ENCODE measurements around the gene KDM1B. TPM values are rescaled to one million over a fixed set of nuclear protein-coding genes. Genes with fewer than 3 reads are reported as not detected.

KDM1B gene, protein sequence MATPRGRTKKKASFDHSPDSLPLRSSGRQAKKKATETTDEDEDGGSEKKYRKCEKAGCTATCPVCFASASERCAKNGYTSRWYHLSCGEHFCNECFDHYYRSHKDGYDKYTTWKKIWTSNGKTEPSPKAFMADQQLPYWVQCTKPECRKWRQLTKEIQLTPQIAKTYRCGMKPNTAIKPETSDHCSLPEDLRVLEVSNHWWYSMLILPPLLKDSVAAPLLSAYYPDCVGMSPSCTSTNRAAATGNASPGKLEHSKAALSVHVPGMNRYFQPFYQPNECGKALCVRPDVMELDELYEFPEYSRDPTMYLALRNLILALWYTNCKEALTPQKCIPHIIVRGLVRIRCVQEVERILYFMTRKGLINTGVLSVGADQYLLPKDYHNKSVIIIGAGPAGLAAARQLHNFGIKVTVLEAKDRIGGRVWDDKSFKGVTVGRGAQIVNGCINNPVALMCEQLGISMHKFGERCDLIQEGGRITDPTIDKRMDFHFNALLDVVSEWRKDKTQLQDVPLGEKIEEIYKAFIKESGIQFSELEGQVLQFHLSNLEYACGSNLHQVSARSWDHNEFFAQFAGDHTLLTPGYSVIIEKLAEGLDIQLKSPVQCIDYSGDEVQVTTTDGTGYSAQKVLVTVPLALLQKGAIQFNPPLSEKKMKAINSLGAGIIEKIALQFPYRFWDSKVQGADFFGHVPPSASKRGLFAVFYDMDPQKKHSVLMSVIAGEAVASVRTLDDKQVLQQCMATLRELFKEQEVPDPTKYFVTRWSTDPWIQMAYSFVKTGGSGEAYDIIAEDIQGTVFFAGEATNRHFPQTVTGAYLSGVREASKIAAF
- 10 to 100 TPM; 33.7 to 38.3 TPM for total RNA-seq
- long read RNA-seq, partial matches to known transcripts, result 1 of 11 reads
- long read RNA-seq, other reads (novel, unspliced or antisense), result 10 of 11 reads

DNA sequence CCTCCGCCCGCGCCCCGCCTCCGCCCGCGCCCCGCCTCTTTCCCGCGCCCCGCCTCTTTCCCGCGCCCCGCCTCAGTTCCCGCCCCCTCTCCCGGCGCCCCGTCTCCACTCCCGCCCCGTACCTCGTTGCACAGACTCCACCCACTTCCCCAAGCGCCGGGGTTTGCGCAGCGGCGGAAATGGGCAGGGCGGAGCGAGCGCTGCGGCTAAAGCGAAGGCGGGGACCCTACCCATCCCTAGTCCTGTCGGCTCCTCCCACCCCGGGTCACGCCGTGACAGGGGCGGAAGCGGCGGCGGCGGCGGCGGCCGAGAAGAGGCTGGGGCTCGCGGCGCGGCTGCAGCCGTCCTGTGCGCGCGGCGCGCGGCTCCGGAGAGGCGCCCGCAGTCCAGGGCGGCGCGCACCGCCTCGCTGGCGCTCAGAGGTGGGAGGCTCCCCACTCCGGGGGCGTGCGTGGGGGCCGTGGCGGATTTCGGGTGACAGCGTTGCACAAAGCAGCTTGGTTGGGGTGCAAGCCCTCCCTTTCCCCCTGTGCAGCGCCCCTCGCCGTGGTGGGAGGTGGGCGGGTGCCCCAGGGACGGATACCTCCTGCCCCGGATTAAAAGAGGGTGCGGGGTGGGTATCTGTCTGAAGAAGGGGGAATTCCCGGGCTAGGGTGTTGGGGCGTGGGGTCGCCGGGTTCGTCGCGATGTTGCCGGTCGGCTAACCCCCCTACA is at the start of gene KDM1B:
TSS of gene KDM1B (plus strand) at position 273 of the 714 bp plus-strand sequence. CDS start 4,474 bp downstream, outside the sequence.
- DNase-seq (peak; percentile 98), ATAC-seq (peak; percentile 89)
- intact Hi-C loops (cut with DNase I, micrococcal nuclease), result no loop called here

DNA sequence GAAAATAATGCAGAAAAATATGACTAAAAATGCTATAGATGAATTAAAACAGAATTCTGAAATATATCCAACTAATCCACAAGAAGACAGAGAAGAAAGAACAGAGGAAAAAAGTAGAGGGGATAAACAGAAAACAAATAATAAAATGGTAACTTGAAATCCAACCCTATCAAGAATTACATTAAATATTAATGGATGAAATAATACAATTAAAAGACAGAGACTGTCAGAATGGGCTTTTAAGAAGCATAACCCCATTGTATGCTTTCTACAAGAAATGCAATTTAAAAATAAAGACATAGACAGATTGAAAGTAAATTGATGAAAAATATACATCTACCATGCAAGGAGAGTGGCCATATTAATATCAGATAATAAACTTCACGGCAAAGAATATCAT is 48.2 kb upstream of the KDM1B start:
- ATAC-seq (no peak), DNase-seq (no peak)
- intact Hi-C loops (cut with DNase I, micrococcal nuclease), result no loop called here

DNA sequence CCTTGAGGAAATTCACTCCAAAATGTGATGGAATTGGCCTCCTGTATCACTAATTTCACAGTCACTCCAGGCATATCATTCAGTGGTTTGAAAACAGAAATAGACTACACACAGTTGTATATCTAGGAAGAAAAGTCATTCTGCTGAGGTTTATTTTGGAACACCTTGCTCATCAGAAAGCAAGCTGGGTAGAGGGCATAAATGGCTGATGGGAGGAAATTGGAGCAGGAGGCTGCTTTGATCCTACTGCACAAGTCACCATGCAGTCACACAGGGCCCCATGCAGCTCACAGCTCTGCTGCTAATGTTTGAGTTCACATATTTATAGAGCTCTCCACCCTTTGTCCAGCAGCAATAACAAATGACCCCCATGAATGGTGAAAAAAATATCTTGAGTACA is 45.1 kb upstream of the KDM1B start:
- no peak for DNase-seq
- intact Hi-C loops (cut with DNase I, micrococcal nuclease), result loop anchor here in 1 of 2 donors (10.0 kb wide), 1 partner anchor 105 kb away; no protein-coding TSS in a partner anchor
- no peak for ATAC-seq

DNA sequence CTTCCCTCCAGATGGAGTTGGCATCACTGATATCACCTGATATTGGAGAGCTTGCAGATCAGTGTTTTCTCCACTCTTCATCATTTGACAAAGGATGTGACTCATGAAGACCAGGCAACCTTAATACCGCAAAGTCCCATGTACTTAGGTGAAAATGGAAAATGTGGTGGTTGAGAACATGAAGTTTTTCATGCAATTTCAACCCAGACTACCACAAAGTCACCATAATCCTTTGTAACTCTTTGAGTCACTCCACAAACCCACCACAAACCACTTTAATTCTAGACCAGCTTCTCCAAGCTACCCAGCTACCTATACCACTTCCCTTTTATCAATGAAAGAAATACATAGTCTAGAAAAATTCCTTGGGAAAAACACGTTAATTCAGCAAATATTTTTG is 39.9 kb upstream of the KDM1B start:
- no peak for ATAC-seq
- DNase-seq, result no peak
- intact Hi-C loops (cut with DNase I, micrococcal nuclease), result loop anchor here in 1 of 2 donors (10.0 kb wide), 1 partner anchor 111 kb away; no protein-coding TSS in a partner anchor

DNA sequence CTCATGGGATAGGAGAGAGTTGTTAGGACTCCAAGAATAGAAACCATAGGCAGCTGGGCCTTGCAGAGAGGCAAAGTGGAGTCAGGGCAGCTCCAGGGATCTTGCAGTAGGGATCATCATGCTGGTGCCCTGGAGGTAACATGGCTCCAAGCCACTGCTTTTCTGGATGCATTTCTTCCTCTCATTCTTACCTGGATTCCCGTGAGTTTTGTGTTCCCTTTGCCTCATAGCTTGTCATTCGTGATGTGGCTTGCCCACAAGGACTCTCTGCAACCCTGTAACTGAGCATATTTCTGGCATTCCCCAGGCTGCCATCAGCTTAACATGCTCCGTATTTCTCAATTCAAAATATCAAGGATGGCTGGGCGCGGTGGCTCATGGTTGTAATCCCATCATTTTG is 38.1 kb upstream of the KDM1B start:
- intact Hi-C loops (cut with DNase I, micrococcal nuclease), result loop anchor here in 1 of 2 donors (10.0 kb wide), 1 partner anchor 112 kb away; no protein-coding TSS in a partner anchor
- DNase-seq (no peak), ATAC-seq (no peak)

DNA sequence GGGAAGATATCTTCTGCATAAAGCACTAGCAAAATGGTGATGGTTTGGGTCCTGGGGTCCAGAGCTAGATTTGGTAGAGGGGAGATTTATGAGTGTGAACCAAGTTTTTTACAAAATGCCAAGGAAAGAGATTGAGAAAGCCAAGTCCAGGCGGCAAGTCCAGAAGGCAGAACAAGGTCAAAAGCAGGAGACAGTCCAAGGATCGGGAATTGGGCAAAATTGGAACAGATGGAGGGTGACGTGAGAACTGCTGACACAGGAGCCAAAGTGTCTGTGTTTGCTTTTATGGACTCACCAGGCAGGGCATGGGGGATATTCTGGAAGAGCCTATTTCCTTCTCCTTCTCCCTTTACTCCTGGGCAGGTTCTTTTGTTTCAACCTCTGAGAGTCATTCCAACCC is 36.9 kb upstream of the KDM1B start:
- no peak for ATAC-seq
- no peak for DNase-seq
- intact Hi-C loops (cut with DNase I, micrococcal nuclease), result loop anchor here in 1 of 2 donors (10.0 kb wide), 1 partner anchor 114 kb away; no protein-coding TSS in a partner anchor

DNA sequence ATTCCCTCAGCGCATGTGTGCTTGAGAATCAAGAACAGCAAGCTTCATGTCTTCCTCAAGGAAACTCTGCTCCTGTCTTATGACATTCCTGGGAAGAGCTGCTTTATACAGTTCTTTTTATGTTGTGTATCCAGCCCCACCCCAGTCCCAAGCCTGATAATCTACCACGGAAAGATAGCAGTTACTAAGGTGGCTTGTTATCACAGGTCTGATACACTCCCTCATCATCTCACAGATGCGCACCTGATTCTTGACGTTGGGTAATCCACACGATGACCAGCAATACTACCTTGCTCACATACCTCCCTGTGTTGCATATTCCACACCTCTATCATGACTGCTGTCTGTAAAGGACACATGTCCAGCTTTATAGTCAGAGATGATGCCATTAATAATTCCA is 36.0 kb upstream of the KDM1B start:
- ATAC-seq, result peak; percentile 79

DNA sequence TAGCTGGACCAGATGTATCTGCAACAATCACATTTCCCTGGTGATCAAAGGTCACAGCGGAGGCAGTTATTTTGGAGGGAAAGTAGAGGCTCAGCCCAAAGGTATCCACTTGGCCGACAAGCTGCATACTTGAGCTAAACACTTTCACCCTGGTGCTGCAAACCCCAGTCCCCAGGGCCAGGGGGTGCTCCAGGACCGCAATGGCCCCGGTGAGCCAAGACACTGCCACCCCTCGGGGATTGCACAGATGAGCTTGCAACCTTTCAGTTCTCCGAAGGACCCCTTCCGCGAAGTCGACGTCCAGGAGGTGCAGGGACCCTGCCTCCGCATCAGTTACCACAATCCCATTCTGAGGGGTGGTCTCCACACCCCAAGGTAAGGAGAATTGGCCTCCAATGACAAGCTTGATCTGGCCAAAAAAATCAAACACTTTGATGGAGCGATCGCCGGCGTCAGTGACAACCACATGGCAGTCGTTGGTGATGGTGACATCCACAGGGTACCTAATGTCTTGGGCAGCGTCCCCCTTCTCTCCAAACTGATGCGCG is 33.6 kb upstream of the KDM1B start:
- ATAC-seq (no peak), DNase-seq (no peak)
- intact Hi-C loops (cut with DNase I, micrococcal nuclease), result no loop called here

More for the DNA sequence above, 36.0 kb upstream of the KDM1B start:
- intact Hi-C loops (cut with DNase I, micrococcal nuclease), result loop anchor here in 1 of 2 donors (10.0 kb wide), 1 partner anchor 114 kb away; no protein-coding TSS in a partner anchor
- peak; percentile 35 to 58 for DNase-seq

DNA sequence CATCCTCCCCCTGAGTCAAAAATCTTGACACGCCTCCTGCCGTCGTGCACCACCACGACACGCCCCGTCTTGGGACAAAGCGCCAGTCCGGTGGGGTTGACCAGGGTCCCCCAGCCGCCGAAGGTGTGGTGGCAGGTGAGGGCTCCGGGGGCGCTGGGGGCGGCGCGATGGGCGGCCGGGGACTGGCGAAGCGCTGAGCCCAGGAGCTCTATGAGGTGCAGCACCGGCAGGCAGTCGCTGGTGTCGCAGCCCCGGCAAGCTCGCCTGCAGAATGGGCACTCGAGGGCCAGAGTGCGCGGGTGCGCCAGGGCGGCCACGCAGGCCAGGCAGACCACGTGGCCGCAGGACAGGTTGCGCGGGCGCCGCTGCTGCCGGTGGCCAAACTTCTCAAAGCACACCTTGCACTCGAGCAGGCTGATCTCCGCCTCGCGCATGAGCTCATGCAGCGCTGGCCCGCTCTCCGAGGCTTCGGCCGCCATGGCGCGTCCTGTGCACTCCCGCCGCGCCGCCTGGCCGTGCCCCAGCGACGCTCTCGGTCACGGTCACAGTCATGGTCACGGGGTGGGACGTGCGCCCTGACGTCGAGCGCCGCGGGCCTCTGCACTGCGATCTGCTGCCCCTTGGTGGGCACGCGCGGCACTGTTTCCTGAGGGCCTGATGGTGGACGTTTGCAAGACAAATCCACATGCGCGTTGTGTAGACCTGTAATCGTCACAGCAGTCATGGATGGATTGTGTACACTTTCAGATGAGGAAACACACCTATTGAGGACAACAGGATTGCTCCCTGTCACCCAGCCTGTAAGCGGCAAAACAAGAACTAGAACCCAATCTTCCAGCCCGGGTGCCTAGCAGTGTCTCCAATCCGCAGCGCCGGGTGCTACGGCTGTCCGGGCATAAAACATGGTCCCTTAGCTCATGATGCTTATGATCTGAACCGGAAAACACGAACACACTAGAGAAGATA is 32.8 kb upstream of the KDM1B start, which contains the start of gene NHLRC1:
TSS of gene NHLRC1 (minus strand) at position 550 of the 966 bp plus-strand sequence. CDS start at position 479, 71 bp downstream.
- ATAC-seq, result peak; percentile 92
- intact Hi-C loops (cut with DNase I, micrococcal nuclease), result no loop called here

DNA sequence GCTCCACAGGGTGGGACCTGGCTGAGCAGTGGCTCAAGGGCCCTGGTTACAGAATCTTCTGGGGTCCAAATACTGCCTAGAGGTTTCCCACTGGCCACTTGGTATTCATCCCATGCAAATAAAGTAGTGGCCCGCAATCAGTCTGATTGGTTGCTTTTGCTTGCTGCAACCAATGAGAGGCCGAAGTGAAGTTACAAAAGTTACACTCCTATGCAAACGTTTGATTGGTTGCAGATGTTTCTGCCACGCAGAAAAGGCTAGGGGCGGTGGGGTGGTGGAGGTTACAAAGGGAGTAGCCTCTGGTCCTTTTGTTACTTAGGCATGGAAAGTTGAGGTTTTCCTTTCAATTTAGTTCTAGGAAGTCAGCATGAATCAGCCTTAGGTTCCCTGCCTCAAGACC is 29.1 kb upstream of the KDM1B start:
- DNase-seq, result no peak
- ATAC-seq, result no peak
- intact Hi-C loops (cut with DNase I, micrococcal nuclease), result no loop called here

More for the DNA sequence above, 32.8 kb upstream of the KDM1B start, which contains the start of gene NHLRC1:
- DNase-seq, result peak; percentile 87 to 93

DNA sequence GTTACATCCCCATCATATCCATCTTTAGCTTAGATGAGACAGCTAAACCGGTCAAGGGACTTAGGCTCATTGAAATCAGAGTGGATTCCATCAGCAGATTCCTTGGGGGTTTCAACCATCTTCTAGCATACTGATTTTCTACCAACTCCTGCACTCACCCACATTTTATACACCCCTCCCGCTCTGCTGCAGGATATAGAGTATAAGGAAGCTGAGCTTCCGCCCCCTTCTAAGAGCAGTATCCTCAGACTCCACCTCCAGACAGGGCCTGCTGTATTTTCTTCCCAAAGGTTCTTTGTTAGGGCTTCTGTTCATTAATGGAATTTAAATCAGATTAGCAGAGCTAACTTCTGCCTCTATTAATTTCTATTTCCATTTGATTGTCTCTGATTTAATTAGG is 22.9 kb upstream of the KDM1B start:
- intact Hi-C loops (cut with DNase I, micrococcal nuclease), result no loop called here

DNA sequence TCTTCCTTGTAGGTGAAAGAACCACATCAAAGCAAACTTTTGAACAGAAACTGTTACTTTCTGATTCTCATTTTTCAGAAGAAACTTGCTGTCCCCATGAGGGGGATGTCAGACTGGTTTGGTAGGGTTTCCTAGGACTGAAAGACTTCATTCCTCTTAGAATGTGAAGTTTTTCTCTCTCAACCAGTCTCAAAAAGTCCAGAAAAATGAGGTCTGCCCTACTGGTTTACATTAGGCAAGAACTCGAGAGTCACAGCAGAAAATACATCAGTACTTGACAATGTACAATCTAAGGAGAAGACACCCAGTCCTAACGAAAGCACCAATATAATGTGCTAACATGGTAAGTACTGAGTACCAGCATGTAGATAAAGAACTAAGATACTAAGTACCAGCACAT is 20.1 kb upstream of the KDM1B start:
- intact Hi-C loops (cut with DNase I, micrococcal nuclease), result no loop called here
- no peak for DNase-seq
- no peak for ATAC-seq

More for the DNA sequence above, 22.9 kb upstream of the KDM1B start:
- no peak for DNase-seq
- ATAC-seq, result no peak

DNA sequence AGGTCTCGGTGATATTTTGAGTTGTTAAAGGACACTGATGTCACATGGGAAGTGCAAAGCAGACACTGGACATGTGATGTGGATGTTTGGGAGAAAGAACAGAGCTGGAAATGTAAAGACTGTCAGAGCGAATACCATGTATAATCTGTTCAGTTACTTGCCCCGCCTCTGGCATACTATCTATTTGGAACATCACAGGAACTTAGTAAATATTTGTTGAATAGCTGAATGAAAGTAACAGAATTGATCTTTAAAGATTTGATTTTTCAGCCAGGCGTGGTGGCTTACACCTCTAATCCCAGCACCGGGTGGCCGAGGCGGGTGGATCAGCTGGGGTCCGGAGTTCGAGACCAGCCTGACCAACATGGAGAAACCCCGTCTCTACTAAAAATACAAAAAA is 19.0 kb upstream of the KDM1B start:
- no peak for ATAC-seq
- intact Hi-C loops (cut with DNase I, micrococcal nuclease), result no loop called here

DNA sequence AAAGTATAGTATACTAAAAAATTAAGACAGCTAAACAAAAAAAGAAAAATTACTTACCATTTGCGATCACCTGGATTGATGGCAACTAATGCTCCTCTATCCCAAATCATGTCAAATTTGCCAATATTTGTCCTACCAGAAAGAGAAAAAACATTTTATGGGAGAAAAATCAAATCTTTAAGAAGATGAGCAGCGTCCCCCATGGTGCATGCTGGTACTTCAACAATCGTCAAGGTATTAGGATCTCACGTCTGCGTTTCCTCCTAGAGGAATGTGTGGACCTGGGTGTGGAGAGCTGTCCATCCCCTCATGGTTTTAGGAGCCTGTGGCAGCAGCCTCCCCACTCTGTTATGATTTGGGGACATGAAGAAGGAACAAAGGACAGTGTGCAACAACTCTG is 16.3 kb upstream of the KDM1B start:
- DNase-seq (no peak), ATAC-seq (no peak)
- intact Hi-C loops (cut with DNase I, micrococcal nuclease), result no loop called here

More for the DNA sequence above, 19.0 kb upstream of the KDM1B start:
- DNase-seq, result no peak

DNA sequence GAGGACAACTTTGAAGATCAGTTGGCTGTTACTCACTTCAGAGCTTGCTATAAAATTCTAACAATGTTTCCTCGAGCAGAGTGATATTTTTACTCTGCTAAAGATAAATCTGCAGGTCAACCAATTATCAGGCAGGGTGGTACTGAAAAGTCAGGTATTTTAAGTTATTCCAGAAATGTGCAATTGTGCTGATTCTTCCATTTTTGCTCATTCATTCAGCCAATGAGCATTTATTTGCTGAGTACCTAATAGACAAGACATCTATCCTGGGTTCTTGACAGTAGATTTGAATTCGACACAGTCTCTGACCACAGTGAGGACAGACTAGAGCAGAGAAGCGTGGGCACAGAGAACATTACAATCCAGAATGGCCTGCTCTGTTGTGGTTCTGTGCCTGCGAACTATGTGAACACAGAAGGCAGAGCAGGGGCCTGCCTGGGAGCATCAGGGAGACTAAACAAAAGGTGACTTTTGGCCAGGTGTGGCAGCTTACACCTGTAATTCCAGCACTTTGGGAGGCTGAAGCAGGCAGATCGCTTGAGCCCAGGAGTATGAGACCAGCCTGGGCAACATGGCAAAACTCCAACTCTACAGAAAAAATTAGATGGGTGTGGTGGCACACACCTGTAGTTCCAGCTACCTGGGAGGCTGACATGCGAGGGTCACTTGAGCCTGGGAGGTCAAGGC is 15.1 kb upstream of the KDM1B start:
- intact Hi-C loops (cut with DNase I, micrococcal nuclease), result no loop called here
- DNase-seq (peak in 1 of 2 donors; percentile 26), ATAC-seq (peak; percentile 75)

DNA sequence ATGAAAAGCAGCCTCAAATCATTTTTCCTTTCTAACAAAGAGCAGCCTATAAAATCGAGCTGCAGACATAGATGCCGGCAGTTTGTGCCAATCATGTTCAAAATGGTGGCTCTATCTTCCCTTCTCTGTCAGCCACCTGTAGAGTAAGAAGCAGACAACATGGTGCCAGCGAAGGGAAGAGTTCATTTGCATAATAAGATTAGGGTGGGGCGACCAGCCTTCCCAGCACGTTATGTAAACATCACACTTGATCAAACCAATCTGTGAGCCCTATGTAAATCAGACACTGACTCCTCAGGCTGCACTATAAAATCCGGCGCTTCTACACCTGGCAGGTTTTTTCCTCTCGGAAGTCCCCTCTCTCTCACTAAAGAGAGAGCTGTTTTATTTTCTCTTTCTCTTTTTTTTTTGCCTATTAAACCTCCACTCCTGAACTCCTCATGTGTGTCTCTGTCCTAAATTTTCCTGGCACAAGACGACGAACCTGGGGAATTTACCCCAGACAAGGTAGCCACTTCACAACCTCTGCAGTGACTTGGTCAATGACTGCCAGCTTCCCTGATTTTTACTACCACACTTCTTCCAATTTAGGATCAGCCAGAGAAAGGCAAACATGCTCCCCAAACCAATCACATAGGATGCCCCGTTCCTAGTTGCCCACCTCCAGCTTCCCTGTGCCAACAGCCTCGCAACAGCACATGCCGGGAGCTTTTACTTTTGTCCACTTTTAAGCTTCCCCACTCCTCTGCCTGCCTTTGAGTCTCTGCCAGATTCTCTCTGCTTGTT is 13.2 kb upstream of the KDM1B start:
- DNase-seq, result no peak
- ATAC-seq, result peak; percentile 78
- intact Hi-C loops (cut with DNase I, micrococcal nuclease), result no loop called here

Data from left colon (tissue), 2 donors.